SJSA1 (cell line): ENCODE measurements around the gene NT5M. TPM values are rescaled to one million over a fixed set of nuclear protein-coding genes. Genes with fewer than 3 reads are reported as not detected.
"Not testable (repeated sequence)": the region's sequence is repeated elsewhere in the genome, so short reads cannot be mapped to it uniquely, and the experiment has no call there.

Experiments
- DNase-seq, 2 experiments: peaks; one replicate each; pipeline ENCODE4 v3.0.0-alpha.2; 2015 to 2020; ENCODE audit warnings: low spot score in 2 of 2, low read depth in 1 of 2
- H3K27ac ChIP-seq: fragments of 250-450 bp; sonication (Bioruptor Pico); 2 replicates; pipeline ENCODE4 v1.5.1; 2020; ENCODE audit warnings: mild to moderate bottlenecking, moderate library complexity
- H3K27me3 ChIP-seq: fragments of 250-450 bp; sonication (Bioruptor Pico); replicated peaks from 2 replicates; pipeline ENCODE4 v1.5.1; 2020; ENCODE audit warnings: mild to moderate bottlenecking, moderate library complexity
- H3K36me3 ChIP-seq: fragments of 250-450 bp; sonication (Bioruptor Pico); 2 replicates; pipeline ENCODE4 v1.5.1; 2020; ENCODE audit warnings: mild to moderate bottlenecking
- H3K4me1 ChIP-seq: fragments of 250-450 bp; sonication (Bioruptor Pico); replicated peaks from 2 replicates; pipeline ENCODE4 v1.6.1; 2021; ENCODE audit warnings: mild to moderate bottlenecking
- H3K4me3 ChIP-seq: fragments of 250-450 bp; sonication (Bioruptor Pico); 2 replicates; pipeline ENCODE4 v1.5.1; 2020; ENCODE audit warnings: mild to moderate bottlenecking
- H3K9me3 ChIP-seq: fragments of 250-450 bp; sonication (Bioruptor Pico); replicated peaks from 2 replicates; pipeline ENCODE4 v1.5.1; 2020; ENCODE audit warnings: mild to moderate bottlenecking
- total RNA-seq: library from RNA; depleted of rRNA; stranded (reverse); fragments of >200 nt; shearing (Covaris generic); gene quantifications from 2 replicates; pipeline ENCODE4 v1.2.3, GENCODE V29; 2014; rRNA removed

Gene NT5M
- total RNA-seq, result 0.69 and 0.87 TPM in 2 replicates

- H3K4me1 ChIP-seq, result peaks cover 10% of the 10 kb centered on the region
- no peak within 1 kb of the TSS for H3K27ac ChIP-seq
- H3K9me3 ChIP-seq, result no peaks in the 10 kb centered on the region; the same call in 1 of the 2 replicates
- H3K36me3 ChIP-seq, result no peaks in the 10 kb centered on the region
- H3K4me3 ChIP-seq, result peak within 1 kb of the TSS; percentile 61
- 0 out of 2 replicates have a peak, but pooled peaks cover 6% of the 10 kb centered on the region for H3K27me3 ChIP-seq
- peak; percentile 46 to 67 for DNase-seq
These were observed at the start of gene NT5M for GRCh38 chr17:17303010-17303846. NT5M (plus strand) TSS chr17:17303373; CDS start chr17:17303551, 178 bp downstream.

- H3K27me3 ChIP-seq, result no peaks in the 10 kb centered on the region
- peaks cover 80% of the 10 kb centered on the region for H3K36me3 ChIP-seq
- DNase-seq, result no peak
- no peaks in the 10 kb centered on the region for H3K9me3 ChIP-seq
- H3K27ac ChIP-seq, result no peak overlapping the region
- H3K4me3 ChIP-seq, result no peak overlapping the region
- no peaks in the 10 kb centered on the region for H3K4me1 ChIP-seq
These were observed 49.8 kb upstream of the NT5M start for GRCh38 chr17:17253406-17253805.

DNA sequence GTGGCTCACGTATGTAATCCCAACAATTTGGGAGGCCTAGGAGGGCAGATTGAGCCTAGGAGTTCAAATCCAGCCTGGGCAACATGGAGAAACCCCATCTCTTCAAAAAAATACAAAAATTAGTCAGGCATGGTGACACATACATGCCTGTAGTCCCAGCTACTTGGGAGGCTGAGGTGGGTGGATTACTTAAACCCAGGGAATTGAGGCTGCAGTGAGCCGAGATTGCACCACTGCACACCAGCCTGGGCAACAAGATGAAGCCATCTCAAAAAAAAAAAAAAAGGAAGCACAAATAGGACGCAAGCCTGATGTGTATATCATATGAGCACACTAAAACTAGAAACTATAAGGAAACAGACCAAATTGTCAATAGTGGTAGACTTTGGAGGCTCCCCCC lies 49.1 kb upstream of the NT5M start:
- Histone ChIP-seq H3K4me1 (no peaks in the 10 kb centered on the region), H3K36me3 (peaks cover 81% of the 10 kb centered on the region), H3K27ac (no peak overlapping the region), H3K27me3 (no peaks in the 10 kb centered on the region), H3K4me3 (no peak overlapping the region), H3K9me3 (no peaks in the 10 kb centered on the region)
- DNase-seq, result no peak

- DNase-seq, H3K27ac ChIP-seq, H3K9me3 ChIP-seq, H3K27me3 ChIP-seq, H3K4me3 ChIP-seq, H3K4me1 ChIP-seq: not testable (repeated sequence)
- peaks cover 84% of the 10 kb centered on the region for H3K36me3 ChIP-seq
These were observed 47.5 kb upstream of the NT5M start for GRCh38 chr17:17255689-17256088.

DNA sequence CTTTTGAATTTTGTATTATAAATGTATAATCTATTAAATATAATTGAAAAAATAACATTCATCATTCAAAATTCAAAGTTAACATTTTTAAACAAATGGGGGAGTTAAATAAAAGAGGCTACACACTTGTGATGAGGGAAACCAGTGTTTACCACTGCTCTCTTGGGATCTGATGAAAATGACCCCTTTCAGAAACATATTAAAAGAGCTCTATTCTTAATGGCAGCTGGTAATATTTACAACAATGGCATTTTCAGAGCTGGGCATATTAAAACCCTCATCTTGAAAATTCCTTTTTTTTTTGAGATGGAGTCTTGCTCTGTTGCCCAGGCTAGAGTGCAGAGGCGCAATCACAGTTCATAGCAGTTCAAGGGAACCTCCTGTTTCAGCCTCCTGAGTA lies 46.9 kb upstream of the NT5M start:
- Histone ChIP-seq H3K27ac (no peak overlapping the region), H3K4me1 (no peaks in the 10 kb centered on the region), H3K27me3 (no peaks in the 10 kb centered on the region), H3K9me3 (no peaks in the 10 kb centered on the region), H3K4me3 (no peak overlapping the region), H3K36me3 (peaks cover 84% of the 10 kb centered on the region)
- DNase-seq, result no peak

- no peak overlapping the region for H3K4me3 ChIP-seq
- no peaks in the 10 kb centered on the region for H3K9me3 ChIP-seq
- peaks cover 84% of the 10 kb centered on the region for H3K36me3 ChIP-seq
- H3K4me1 ChIP-seq, result no peaks in the 10 kb centered on the region
- DNase-seq, result no peak
- H3K27me3 ChIP-seq, result no peaks in the 10 kb centered on the region
- H3K27ac ChIP-seq, result no peak overlapping the region
These were observed 45.2 kb upstream of the NT5M start for GRCh38 chr17:17258011-17258410.

GRCh38 chr17:17258998-17259397 lies 44.2 kb upstream of the NT5M start:
- Histone ChIP-seq H3K27me3 (no peaks in the 10 kb centered on the region), H3K4me3 (no peak overlapping the region), H3K9me3 (no peaks in the 10 kb centered on the region), H3K27ac (no peak overlapping the region), H3K36me3 (peaks cover 79% of the 10 kb centered on the region), H3K4me1 (no peaks in the 10 kb centered on the region)
- DNase-seq, result no peak

GRCh38 chr17:17264430-17264829 lies 38.7 kb upstream of the NT5M start:
- no peaks in the 10 kb centered on the region for H3K9me3 ChIP-seq
- no peak for DNase-seq
- H3K4me1 ChIP-seq, result no peaks in the 10 kb centered on the region
- H3K36me3 ChIP-seq, result peaks cover 89% of the 10 kb centered on the region
- H3K4me3 ChIP-seq, result no peak overlapping the region
- no peaks in the 10 kb centered on the region for H3K27me3 ChIP-seq
- H3K27ac ChIP-seq, result no peak overlapping the region

GRCh38 chr17:17269926-17270773 lies 33.0 kb upstream of the NT5M start:
- Histone ChIP-seq H3K27ac (no peak overlapping the region), H3K9me3 (no peaks in the 10 kb centered on the region), H3K4me1 (no peaks in the 10 kb centered on the region), H3K36me3 (peaks cover 84% of the 10 kb centered on the region), H3K4me3 (no peak overlapping the region), H3K27me3 (no peaks in the 10 kb centered on the region)
- no peak for DNase-seq

- no peak overlapping the region for H3K4me3 ChIP-seq
- H3K27ac ChIP-seq, result no peak overlapping the region
- no peaks in the 10 kb centered on the region for H3K27me3 ChIP-seq
- H3K9me3 ChIP-seq, result no peaks in the 10 kb centered on the region
- DNase-seq, result no peak
- H3K4me1 ChIP-seq, result peaks cover 7% of the 10 kb centered on the region
- H3K36me3 ChIP-seq, result peaks cover 59% of the 10 kb centered on the region
These were observed 27.2 kb upstream of the NT5M start for GRCh38 chr17:17275971-17276370.

DNA sequence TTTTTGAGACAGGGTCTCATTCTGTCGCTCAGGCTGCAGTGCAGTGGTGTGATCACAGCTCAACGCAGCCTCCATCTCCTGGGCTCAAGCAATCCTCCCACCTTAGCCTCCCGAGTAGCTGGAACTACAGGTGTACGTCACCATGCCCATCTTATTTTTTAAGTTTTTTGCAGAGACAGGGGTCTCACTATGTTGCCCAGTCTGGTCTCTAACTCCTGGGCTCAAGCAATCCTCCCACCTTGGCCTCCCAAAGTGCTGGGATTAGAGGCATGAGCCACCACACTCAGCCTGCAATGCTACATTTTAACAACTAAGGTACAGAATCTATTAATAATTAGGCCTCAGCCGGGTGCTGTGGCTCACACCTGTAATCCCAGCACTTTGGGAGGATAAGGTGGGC lies 25.7 kb upstream of the NT5M start:
- DNase-seq, H3K27ac ChIP-seq, H3K9me3 ChIP-seq, H3K4me3 ChIP-seq, H3K27me3 ChIP-seq: not testable (repeated sequence)
- Histone ChIP-seq H3K36me3 (peaks cover 50% of the 10 kb centered on the region), H3K4me1 (peaks cover 13% of the 10 kb centered on the region)

- Histone ChIP-seq H3K9me3 (no peaks in the 10 kb centered on the region), H3K4me3 (no peak overlapping the region), H3K27ac (no peak overlapping the region), H3K4me1 (peaks cover 13% of the 10 kb centered on the region), H3K27me3 (no peaks in the 10 kb centered on the region), H3K36me3 (peaks cover 33% of the 10 kb centered on the region)
- no peak for DNase-seq
These were observed 23.9 kb upstream of the NT5M start for GRCh38 chr17:17279316-17279715.

DNA sequence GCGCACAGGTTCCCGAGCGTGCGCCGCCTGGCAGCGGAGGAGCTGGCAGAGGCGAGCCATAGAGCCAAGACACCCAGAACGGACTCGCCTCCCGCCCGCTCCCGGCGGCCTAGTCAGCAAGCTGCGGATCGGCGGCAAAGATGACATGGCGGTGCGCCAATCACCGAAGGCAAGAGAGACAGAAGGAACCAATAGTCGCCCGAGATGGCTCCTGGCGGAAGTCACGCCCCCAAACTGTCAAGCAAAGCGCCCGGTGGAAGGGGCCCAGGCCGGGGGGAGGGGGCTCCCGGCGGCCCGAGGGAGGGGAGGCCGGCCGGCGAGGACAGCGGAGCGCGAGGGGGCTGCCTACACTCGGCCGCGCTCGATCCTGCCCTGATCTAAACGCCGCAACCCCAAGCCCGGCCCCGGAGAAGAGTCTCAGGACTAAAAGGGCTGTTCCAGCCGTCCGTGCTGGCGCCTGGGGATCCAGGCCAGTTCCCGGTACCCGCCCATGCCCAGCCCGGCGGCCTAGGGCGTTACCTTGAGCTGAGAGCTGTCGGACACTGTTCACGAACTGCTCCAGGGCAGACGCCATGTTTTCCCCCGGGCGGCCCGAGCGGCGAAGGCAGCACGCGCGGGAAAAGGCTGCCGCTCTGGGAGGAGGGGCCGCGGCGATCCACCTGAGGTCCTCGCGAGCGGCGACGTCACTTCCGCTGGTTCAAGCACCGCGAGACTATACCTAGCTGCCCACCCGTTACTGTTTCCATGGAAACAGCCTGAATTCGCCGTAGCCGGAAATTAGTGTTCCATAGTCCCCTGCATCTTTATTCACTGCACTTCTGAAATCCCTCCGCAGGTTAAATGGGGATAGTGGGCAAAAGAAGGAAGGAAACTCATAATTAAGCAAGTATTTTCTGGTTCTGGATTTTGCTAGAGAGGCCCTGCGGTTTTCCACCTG lies 22.3 kb upstream of the NT5M start, which contains the start of gene COPS3:
COPS3 (minus strand) TSS at position 634 of the 937 bp plus-strand sequence; CDS start at position 574, 60 bp downstream.
- peak within 1 kb of the TSS; percentile 91 for H3K27ac ChIP-seq
- no peaks in the 10 kb centered on the region for H3K9me3 ChIP-seq
- H3K4me1 ChIP-seq, result peaks cover 13% of the 10 kb centered on the region

More for the DNA sequence above, 22.3 kb upstream of the NT5M start, which contains the start of gene COPS3:
- peak; percentile 94 to 98 for DNase-seq
- Histone ChIP-seq H3K36me3 (peaks cover 23% of the 10 kb centered on the region), H3K4me3 (peak within 1 kb of the TSS; percentile 83), H3K27me3 (no peaks in the 10 kb centered on the region)
